Measurements from ENCODE around the gene CYB5D1. TPM values are rescaled to one million over a fixed set of nuclear protein-coding genes. Genes with fewer than 3 reads are reported as not detected.

Gene CYB5D1
- total RNA-seq, 2 experiments from 2014 or later, result 7.3 to 7.9 TPM

- peaks cover 3% of the 10 kb centered on the region for H3K36me3 Mint-ChIP-seq
Observed at GRCh38 chr17:7884581-7885366, 27.0 kb downstream of the CYB5D1 start.

GRCh38 chr17:7885367-7886226 lies 27.8 kb downstream of the CYB5D1 start:
- peak overlapping the region; percentile 67 for H3K27ac Mint-ChIP-seq
- H3K4me3 Mint-ChIP-seq, result peak overlapping the region; percentile 48
- peak; percentile 75 for DNase-seq
- peaks cover 6% of the 10 kb centered on the region for H3K36me3 Mint-ChIP-seq
- H3K9me3 Mint-ChIP-seq, result no peaks in the 10 kb centered on the region
- POLR2A ChIA-PET, result interaction anchor here (0.7 to 2.2 kb wide), 9 partner anchors 15 to 337 kb away, joined by 4 to 15 read pairs (median 6); partner anchors contain the start of genes CNTROB, CYB5D1, NAA38 and TP53
- H3K4me1 Mint-ChIP-seq, result peaks cover 10% of the 10 kb centered on the region
- no peaks in the 10 kb centered on the region for H3K27me3 Mint-ChIP-seq
- ATAC-seq (ENCODE audit: low read depth), result peak; percentile 8

More at GRCh38 chr17:7884581-7885366, 27.0 kb downstream of the CYB5D1 start:
- peak overlapping the region; percentile 88 for H3K27ac Mint-ChIP-seq
- H3K4me3 Mint-ChIP-seq, result peak overlapping the region; percentile 78
- ATAC-seq (ENCODE audit: low read depth), result no peak
- H3K27me3 Mint-ChIP-seq, result no peaks in the 10 kb centered on the region
- peaks cover 10% of the 10 kb centered on the region for H3K4me1 Mint-ChIP-seq
- DNase-seq, result no peak
- H3K9me3 Mint-ChIP-seq, result no peaks in the 10 kb centered on the region
- POLR2A ChIA-PET, result interaction anchor here (1.0 to 2.2 kb wide), 6 partner anchors 14 to 402 kb away, joined by 3 to 15 read pairs (median 6); partner anchors contain the start of genes CYB5D1, NAA38, TP53 and WRAP53

GRCh38 chr17:7886227-7887037 lies 28.6 kb downstream of the CYB5D1 start:
- no peaks in the 10 kb centered on the region for H3K27me3 Mint-ChIP-seq
- H3K4me3 Mint-ChIP-seq, result no peak overlapping the region
- POLR2A ChIA-PET, result interaction anchor here (0.7 to 2.2 kb wide), 9 partner anchors 16 to 336 kb away, joined by 4 to 15 read pairs (median 6); partner anchors contain the start of genes CNTROB, CYB5D1, NAA38 and TP53
- ATAC-seq (ENCODE audit: low read depth) (peak; percentile 8), DNase-seq (peak; percentile 72)
- H3K27ac Mint-ChIP-seq, result no peak overlapping the region
- H3K36me3 Mint-ChIP-seq, result peaks cover 9% of the 10 kb centered on the region
- peaks cover 10% of the 10 kb centered on the region for H3K4me1 Mint-ChIP-seq
- H3K9me3 Mint-ChIP-seq, result no peaks in the 10 kb centered on the region

GRCh38 chr17:7887038-7887481 lies 29.3 kb downstream of the CYB5D1 start:
- POLR2A ChIA-PET, result interaction anchor here (1.7 to 2.2 kb wide), 2 partner anchors 21 to 45 kb away, joined by 9 to 11 read pairs; partner anchors contain the start of genes CNTROB and TRAPPC1
- Mint-ChIP-seq H3K9me3 (no peaks in the 10 kb centered on the region), H3K36me3 (peaks cover 11% of the 10 kb centered on the region), H3K27ac (no peak overlapping the region), H3K4me3 (no peak overlapping the region), H3K4me1 (peaks cover 10% of the 10 kb centered on the region), H3K27me3 (no peaks in the 10 kb centered on the region)
- DNase-seq, result no peak
- no peak for ATAC-seq (ENCODE audit: low read depth)

GRCh38 chr17:7887482-7888183 lies 29.8 kb downstream of the CYB5D1 start:
- no peak overlapping the region for H3K4me3 Mint-ChIP-seq
- peaks cover 12% of the 10 kb centered on the region for H3K36me3 Mint-ChIP-seq
- POLR2A ChIA-PET, result no interaction called here
- H3K27ac Mint-ChIP-seq, result no peak overlapping the region
- no peaks in the 10 kb centered on the region for H3K27me3 Mint-ChIP-seq
- H3K9me3 Mint-ChIP-seq, result no peaks in the 10 kb centered on the region
- peaks cover 11% of the 10 kb centered on the region for H3K4me1 Mint-ChIP-seq
- DNase-seq (peak; percentile 80), ATAC-seq (ENCODE audit: low read depth) (peak; percentile 61)

- Mint-ChIP-seq H3K36me3 (peaks cover 12% of the 10 kb centered on the region), H3K4me3 (no peak within 1 kb of the TSS), H3K27me3 (no peaks in the 10 kb centered on the region), H3K9me3 (no peaks in the 10 kb centered on the region), H3K27ac (no peak within 1 kb of the TSS), H3K4me1 (peaks cover 11% of the 10 kb centered on the region)
- POLR2A ChIA-PET, result no interaction called here
- ATAC-seq (ENCODE audit: low read depth) (peak; percentile 15), DNase-seq (peak; percentile 58)
Observed at GRCh38 chr17:7888184-7888920, 30.5 kb downstream of the CYB5D1 start, which contains the start of gene CHD3. Gene CHD3, plus strand, starts transcription at chr17:7888789. Its CDS starts 212 bp downstream, at chr17:7889001.

- H3K27ac Mint-ChIP-seq, result no peak overlapping the region
- DNase-seq, result no peak
- peaks cover 19% of the 10 kb centered on the region for H3K36me3 Mint-ChIP-seq
- no peaks in the 10 kb centered on the region for H3K27me3 Mint-ChIP-seq
- no peak overlapping the region for H3K4me3 Mint-ChIP-seq
- ATAC-seq (ENCODE audit: low read depth), result no peak
- POLR2A ChIA-PET, result interaction anchor here (0.6 kb wide), 1 partner anchor 42 kb away, joined by 3 read pairs; the partner anchor contains the start of genes CNTROB and TRAPPC1
- H3K9me3 Mint-ChIP-seq, result no peaks in the 10 kb centered on the region
- peaks cover 13% of the 10 kb centered on the region for H3K4me1 Mint-ChIP-seq
Observed at GRCh38 chr17:7889166-7889955, 31.6 kb downstream of the CYB5D1 start.

GRCh38 chr17:7893187-7893880 lies 35.5 kb downstream of the CYB5D1 start:
- Mint-ChIP-seq H3K9me3 (no peaks in the 10 kb centered on the region), H3K27ac (no peak overlapping the region), H3K4me1 (peaks cover 18% of the 10 kb centered on the region), H3K4me3 (no peak overlapping the region), H3K36me3 (peaks cover 33% of the 10 kb centered on the region), H3K27me3 (no peaks in the 10 kb centered on the region)
- POLR2A ChIA-PET, result no interaction called here
- DNase-seq, result no peak
- ATAC-seq (ENCODE audit: low read depth), result no peak

- Mint-ChIP-seq H3K4me1 (peaks cover 16% of the 10 kb centered on the region), H3K36me3 (peaks cover 38% of the 10 kb centered on the region), H3K9me3 (no peaks in the 10 kb centered on the region), H3K27ac (peak overlapping the region; percentile 55), H3K4me3 (no peak overlapping the region), H3K27me3 (no peaks in the 10 kb centered on the region)
- DNase-seq, result no peak
- POLR2A ChIA-PET, result no interaction called here
- ATAC-seq (ENCODE audit: low read depth), result no peak
Observed at GRCh38 chr17:7894226-7894625, 36.4 kb downstream of the CYB5D1 start.

GRCh38 chr17:7894866-7895265 lies 37.1 kb downstream of the CYB5D1 start:
- POLR2A ChIA-PET, result no interaction called here
- Mint-ChIP-seq H3K4me3 (no peak overlapping the region), H3K36me3 (peaks cover 38% of the 10 kb centered on the region), H3K9me3 (no peaks in the 10 kb centered on the region), H3K27me3 (no peaks in the 10 kb centered on the region), H3K4me1 (peaks cover 12% of the 10 kb centered on the region), H3K27ac (no peak overlapping the region)
- DNase-seq, result no peak
- no peak for ATAC-seq (ENCODE audit: low read depth)
